ENCODE data around the gene PSMA7.

DNA sequence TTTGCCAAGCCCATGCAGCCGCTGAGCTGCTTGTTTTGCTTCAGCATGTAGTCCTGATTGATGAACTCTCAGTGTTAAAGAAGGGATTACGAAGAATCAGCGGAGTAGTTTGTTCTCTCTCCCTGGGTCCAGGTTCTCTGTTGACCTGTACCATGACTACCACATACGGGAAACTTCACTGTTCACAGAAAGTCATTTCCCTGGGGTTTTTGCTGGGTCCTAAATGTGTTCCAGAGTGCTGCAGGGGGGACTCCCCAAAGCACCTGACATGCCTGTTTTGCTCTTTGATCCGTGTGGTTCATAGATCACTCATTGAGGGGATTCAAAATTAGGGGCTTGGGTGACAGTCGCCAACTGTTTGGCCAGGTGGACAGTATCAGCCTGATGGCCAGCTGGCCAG is 15.4 kb downstream of the PSMA7 start:
- TF ChIP-seq POLR2A (IDR thresholded peaks at IDR 0.05; ENCODE audit: low read depth) (no peak), CTCF (IDR thresholded peaks at IDR 0.05) (no peak), EP300 (IDR thresholded peaks at IDR 0.05) (no peak)
